HEK293 (cell line): ENCODE data around the gene MIEF2.

Experiments used
- CTCF ChIA-PET: fragments of 350-600 bp; formaldehyde crosslinking; extraction: SDS; loops from one replicate; lab custom pipeline; 2021; ENCODE audit warnings: antibody characterized with exemption; lab: Yijun Ruan, JAX
- POLR2A ChIA-PET: fragments of 300-600 bp; formaldehyde crosslinking; extraction: SDS; loops from one replicate; lab custom pipeline; 2020; ENCODE audit warnings: antibody characterized with exemption, inconsistent platforms; lab: Yijun Ruan, JAX
- H3K27ac ChIP-seq: fragments of 200-500 bp; sonication (Bioruptor generic); 2 replicates; pipeline ENCODE4 v1.5.1; 2014; ENCODE audit warnings: low read depth, low read length, control low read depth, inconsistent platforms; ENCODE audit errors: extremely low read depth
- H3K36me3 ChIP-seq, 2 experiments: fragments of 200-500 bp in 1 of 2; sonication (Bioruptor generic) in 1 of 2; 1 replicate in 1 of 2; 2 replicates in 1 of 2; pipeline ENCODE4 v1.5.1; 2014 to 2017; ENCODE audit warnings: inconsistent platforms in 2 of 2, low read length in 2 of 2; ENCODE audit not compliant: control insufficient read depth in 2 of 2, insufficient read depth in 1 of 2
- H3K4me1 ChIP-seq: fragments of 200-500 bp; sonication (Bioruptor generic); 2 replicates; pipeline ENCODE4 v1.5.1; 2014; ENCODE audit warnings: mild to moderate bottlenecking, low read length, inconsistent platforms; ENCODE audit not compliant: control insufficient read depth, insufficient read depth
- H3K4me3 ChIP-seq: 2 replicates; pipeline ENCODE4 v1.5.1; 2011; ENCODE audit warnings: low read depth, mild to moderate bottlenecking, control low read depth, low read length, moderate library complexity
- H3K9me3 ChIP-seq: fragments of 200-500 bp; sonication (Bioruptor generic); 2 replicates; pipeline ENCODE4 v1.5.1; 2014; ENCODE audit warnings: low read depth, low read length, inconsistent platforms; ENCODE audit not compliant: control insufficient read depth, insufficient read depth
- BCL6B ChIP-seq: fragments of 450-650 bp; formaldehyde crosslinking; IDR thresholded peaks from 2 replicates; pipeline ENCODE4 v1.5.1; 2017; ENCODE audit warnings: missing biosample characterization, missing genetic modification characterization
- KLF16 ChIP-seq: fragments of 450-650 bp; formaldehyde crosslinking; IDR thresholded peaks from 2 replicates; pipeline ENCODE4 v1.5.1; 2017; ENCODE audit warnings: missing biosample characterization, missing genetic modification characterization
- KLF17 ChIP-seq: fragments of 450-650 bp; formaldehyde crosslinking; IDR thresholded peaks from 2 replicates; pipeline ENCODE4 v1.5.1; 2016; ENCODE audit warnings: missing biosample characterization, missing genetic modification characterization
- SETDB1 ChIP-seq: IDR thresholded peaks from one replicate; pipeline ENCODE4 v1.6.1; 2017; ENCODE audit warnings: mild to moderate bottlenecking, low read length, moderate library complexity, mixed read lengths; ENCODE audit not compliant: insufficient read length
- TCF7L2 ChIP-seq: IDR thresholded peaks from 2 replicates; pipeline ENCODE4 v1.6.1; 2011; ENCODE audit warnings: low read depth, mild to moderate bottlenecking, inconsistent platforms, low read length, moderate library complexity, borderline replicate concordance
- YY1 ChIP-seq: fragments of 450-650 bp; formaldehyde crosslinking; IDR thresholded peaks from 2 replicates; pipeline ENCODE4 v1.5.1; 2018; ENCODE audit warnings: missing biosample characterization, missing genetic modification characterization
- ZFHX2 ChIP-seq: fragments of 450-650 bp; formaldehyde crosslinking; conservative IDR thresholded peaks from 2 replicates; pipeline ENCODE4 v1.5.1; 2016; ENCODE audit warnings: missing biosample characterization, missing genetic modification characterization
- ZFP37 ChIP-seq: fragments of 450-650 bp; formaldehyde crosslinking; IDR thresholded peaks from 2 replicates; pipeline ENCODE4 v1.5.1; 2016; ENCODE audit warnings: missing biosample characterization, missing genetic modification characterization
- ZNF140 ChIP-seq: fragments of 450-650 bp; formaldehyde crosslinking; IDR thresholded peaks from 2 replicates; pipeline ENCODE4 v1.5.1; 2016; ENCODE audit warnings: missing biosample characterization, missing genetic modification characterization
- ZNF157 ChIP-seq: fragments of 450-650 bp; formaldehyde crosslinking; IDR thresholded peaks from 2 replicates; pipeline ENCODE4 v1.5.1; 2016; ENCODE audit warnings: missing biosample characterization, missing genetic modification characterization
- ZNF202 ChIP-seq: fragments of 450-650 bp; formaldehyde crosslinking; IDR thresholded peaks from 2 replicates; pipeline ENCODE4 v1.5.1; 2016; ENCODE audit warnings: missing biosample characterization, missing genetic modification characterization, borderline replicate concordance
- ZNF24 ChIP-seq: fragments of 450-650 bp; formaldehyde crosslinking; IDR thresholded peaks from 2 replicates; pipeline ENCODE4 v1.5.1; 2016; ENCODE audit warnings: missing biosample characterization, missing genetic modification characterization
- ZNF335 ChIP-seq: fragments of 450-650 bp; formaldehyde crosslinking; conservative IDR thresholded peaks from 2 replicates; pipeline ENCODE4 v1.5.1; 2016; ENCODE audit warnings: missing biosample characterization, missing genetic modification characterization
- ZNF416 ChIP-seq: fragments of 450-650 bp; formaldehyde crosslinking; IDR thresholded peaks from 2 replicates; pipeline ENCODE4 v1.5.1; 2016; ENCODE audit warnings: missing biosample characterization, missing genetic modification characterization
- ZNF571 ChIP-seq: fragments of 450-650 bp; formaldehyde crosslinking; IDR thresholded peaks from 2 replicates; pipeline ENCODE4 v1.5.0; 2017; ENCODE audit warnings: missing biosample characterization, missing genetic modification characterization
- ZNF580 ChIP-seq: fragments of 450-650 bp; formaldehyde crosslinking; IDR thresholded peaks from 2 replicates; pipeline ENCODE4 v1.5.1; 2016; ENCODE audit warnings: missing biosample characterization, missing genetic modification characterization
- ZNF677 ChIP-seq: fragments of 450-650 bp; IDR thresholded peaks from 2 replicates; pipeline ENCODE4 v1.5.0; 2018; ENCODE audit warnings: missing biosample characterization, mild to moderate bottlenecking, missing genetic modification characterization, moderate library complexity
- TF ChIP-seq, protein P1 (sequence below): IDR thresholded peaks from 2 replicates; pipeline ENCODE4 v1.6.1; 2011; ENCODE audit warnings: mild to moderate bottlenecking, low read depth, low read length, borderline replicate concordance
- TF ChIP-seq, protein P2 (sequence below): fragments of 450-650 bp; formaldehyde crosslinking; IDR thresholded peaks from 2 replicates; pipeline ENCODE4 v1.5.1; 2016; ENCODE audit warnings: missing biosample characterization, missing genetic modification characterization, borderline replicate concordance

MIEF2 gene

DNA sequence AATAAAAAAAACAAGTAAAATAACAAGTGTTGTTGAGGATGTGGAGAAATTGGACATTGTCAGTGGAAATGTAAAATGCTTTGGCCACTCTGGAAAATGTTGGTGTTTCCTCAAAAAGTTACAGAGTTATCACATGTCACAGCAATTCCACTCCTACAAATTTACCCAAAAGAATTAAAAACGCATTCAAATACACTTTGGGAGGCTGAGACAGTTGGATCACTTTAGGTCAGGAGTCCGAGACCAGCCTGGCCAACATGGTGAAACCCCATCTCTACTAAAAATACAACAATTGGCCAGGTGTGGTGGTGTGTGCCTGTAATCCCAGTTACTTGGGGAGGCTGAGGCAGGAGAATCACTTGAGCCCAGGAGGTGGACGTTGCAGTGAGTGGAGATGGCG is 48.7 kb downstream of the MIEF2 start:
- H3K4me3 ChIP-seq = no peak overlapping the region
- no peak overlapping the region for H3K27ac ChIP-seq
- ChIA-PET CTCF (no interaction called here), POLR2A (no interaction called here)
- H3K9me3 ChIP-seq = no peaks in the 10 kb centered on the region
- peaks cover 73 to 92% of the 10 kb centered on the region in 2 experiments for H3K36me3 ChIP-seq
- TF ChIP-seq ZNF140 (tag by site-specific recombination) = peak; percentile 95
- TF ChIP-seq TCF7L2 = no peak
- no peak for TF ChIP-seq BCL6B (tag by site-specific recombination)
- peaks cover 12% of the 10 kb centered on the region for H3K4me1 ChIP-seq

DNA sequence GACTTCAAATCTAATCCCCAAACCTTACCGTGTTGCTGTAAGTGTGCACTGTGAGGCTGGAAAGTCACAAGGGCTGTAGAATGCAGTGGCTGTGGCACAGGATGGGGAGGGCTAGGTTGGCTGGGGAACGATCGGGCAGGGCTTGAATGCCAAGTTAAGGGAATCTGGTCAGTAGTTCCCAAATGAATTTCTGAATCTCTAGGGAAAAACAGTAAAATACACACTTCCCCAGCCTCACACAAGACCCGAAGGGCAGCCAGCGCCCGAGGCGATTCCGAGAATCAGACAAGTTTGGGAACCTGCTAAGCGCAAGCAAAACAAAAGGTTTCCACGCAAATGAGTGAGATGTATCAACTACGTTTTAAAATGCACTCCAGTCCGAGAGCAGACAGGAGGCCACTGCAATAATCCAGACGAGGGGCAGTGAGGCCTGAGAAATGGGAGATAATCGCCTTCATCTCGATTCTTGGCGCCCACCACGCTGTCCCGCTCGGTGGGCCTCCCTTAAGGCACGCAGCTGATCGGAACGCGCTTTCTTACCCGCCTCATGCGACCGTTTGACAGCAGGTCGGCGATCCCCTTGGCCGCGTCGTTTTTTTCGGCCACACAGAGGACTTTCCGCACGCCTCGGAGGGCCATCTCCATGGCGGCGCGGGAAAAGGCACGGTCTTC is 53.7 kb downstream of the MIEF2 start:
- Histone ChIP-seq H3K27ac (peak overlapping the region; percentile 93), H3K36me3 (peaks cover 30 to 72% of the 10 kb centered on the region in 2 experiments), H3K4me3 (peak overlapping the region; percentile 85), H3K9me3 (no peaks in the 10 kb centered on the region), H3K4me1 (peaks cover 21% of the 10 kb centered on the region)
- TF ChIP-seq ZFP37 (tag by site-specific recombination) (0 out of 2 replicates have a peak, but pooled peaks have one; percentile 48), ZNF202 (tag by site-specific recombination) (no peak), YY1 (tag by site-specific recombination) (peak; percentile 79)
- ChIA-PET CTCF (interaction anchor here (0.9 to 1.1 kb wide), 2 partner anchors 67 to 96 kb away, joined by 3 read pairs; no protein-coding TSS in a partner anchor), POLR2A (interaction anchor here (0.6 to 1.5 kb wide), 13 partner anchors 8 to 96 kb away, joined by 3 to 8 read pairs (median 3); partner anchors contain the start of genes MIEF2 and SHMT1)

DNA sequence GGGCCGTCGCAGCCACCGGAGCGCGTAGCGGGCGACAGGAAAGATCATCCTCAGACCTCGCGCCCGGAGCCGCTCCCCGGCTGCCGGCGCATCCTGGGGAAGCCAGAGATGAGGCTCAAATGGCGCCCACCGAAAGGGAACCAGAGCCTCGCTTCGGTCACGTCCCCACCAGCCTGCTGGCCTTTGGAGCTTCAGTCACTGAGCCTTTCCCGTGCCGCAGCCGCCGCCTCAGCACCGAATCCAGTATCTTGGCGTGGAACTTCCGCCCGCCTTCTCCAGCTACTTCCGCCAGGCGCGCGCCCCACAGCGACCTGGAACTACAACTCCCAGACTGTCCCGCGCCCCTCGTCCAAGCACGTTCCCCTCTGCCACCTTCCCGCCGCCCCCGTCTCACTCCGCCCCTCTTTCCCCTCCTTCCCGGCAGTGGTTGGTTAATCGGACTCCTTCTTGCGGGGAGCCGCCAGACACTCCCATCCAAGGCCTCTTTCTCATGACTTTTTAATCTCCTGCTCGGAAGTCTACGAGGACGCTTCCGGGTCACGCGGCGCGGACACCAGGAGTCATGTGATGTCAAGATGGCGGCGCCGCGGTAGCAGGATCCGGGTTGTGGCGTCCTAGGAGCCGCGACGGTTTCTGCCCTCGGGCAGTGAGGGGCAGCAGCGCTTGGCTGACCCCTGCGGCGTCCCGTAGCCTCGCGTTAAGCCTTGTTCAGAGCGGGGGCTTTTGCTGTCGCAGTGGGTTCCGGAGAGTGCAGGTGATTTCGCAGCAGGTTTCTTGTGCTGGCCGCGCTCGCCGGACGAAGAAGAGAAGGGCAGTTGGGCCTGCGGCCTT is 54.5 kb downstream of the MIEF2 start, which contains the start of the genes SMCR8 and TOP3A:
Gene SMCR8 (plus strand): TSS at position 563 of the 831 bp plus-strand sequence. CDS start 497 bp downstream, outside the sequence.
Gene TOP3A (minus strand): TSS at position 264 of the 831 bp plus-strand sequence. CDS start 216 bp downstream, at position 48.
- Histone ChIP-seq H3K4me1 (peaks cover 21% of the 10 kb centered on the region), H3K4me3 (peak within 1 kb of the TSS; percentile 85), H3K27ac (peak within 1 kb of the TSS; percentile 93), H3K36me3 (peaks cover 24 to 74% of the 10 kb centered on the region in 2 experiments), H3K9me3 (no peaks in the 10 kb centered on the region)
- ChIA-PET POLR2A (interaction anchor here (0.5 to 1.5 kb wide), 14 partner anchors 8 to 97 kb away, joined by 3 to 8 read pairs (median 3); partner anchors contain the start of genes MIEF2 and SHMT1), CTCF (interaction anchor here (0.9 to 1.1 kb wide), 3 partner anchors 48 to 666 kb away, joined by 3 read pairs; no protein-coding TSS in a partner anchor)
- TF ChIP-seq, protein P1, sequence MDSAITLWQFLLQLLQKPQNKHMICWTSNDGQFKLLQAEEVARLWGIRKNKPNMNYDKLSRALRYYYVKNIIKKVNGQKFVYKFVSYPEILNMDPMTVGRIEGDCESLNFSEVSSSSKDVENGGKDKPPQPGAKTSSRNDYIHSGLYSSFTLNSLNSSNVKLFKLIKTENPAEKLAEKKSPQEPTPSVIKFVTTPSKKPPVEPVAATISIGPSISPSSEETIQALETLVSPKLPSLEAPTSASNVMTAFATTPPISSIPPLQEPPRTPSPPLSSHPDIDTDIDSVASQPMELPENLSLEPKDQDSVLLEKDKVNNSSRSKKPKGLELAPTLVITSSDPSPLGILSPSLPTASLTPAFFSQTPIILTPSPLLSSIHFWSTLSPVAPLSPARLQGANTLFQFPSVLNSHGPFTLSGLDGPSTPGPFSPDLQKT = peak; percentile 53; the same call in 1 of the 2 replicates
- TF ChIP-seq ZNF157 (no peak), TCF7L2 (no peak), SETDB1 (no peak), ZNF335 (tag by site-specific recombination) (peak; percentile 85), ZNF580 (peak; percentile 99), ZNF416 (tag by site-specific recombination) (no peak), ZNF677 (tag by site-specific recombination) (no peak), ZNF571 (tag by site-specific recombination) (no peak), ZNF24 (tag by site-specific recombination) (peak; percentile 87), KLF16 (tag by site-specific recombination) (peak; percentile 65), ZFHX2 (peak; percentile 74), KLF17 (tag by site-specific recombination) (peak; percentile 60)
- TF ChIP-seq, protein P2, sequence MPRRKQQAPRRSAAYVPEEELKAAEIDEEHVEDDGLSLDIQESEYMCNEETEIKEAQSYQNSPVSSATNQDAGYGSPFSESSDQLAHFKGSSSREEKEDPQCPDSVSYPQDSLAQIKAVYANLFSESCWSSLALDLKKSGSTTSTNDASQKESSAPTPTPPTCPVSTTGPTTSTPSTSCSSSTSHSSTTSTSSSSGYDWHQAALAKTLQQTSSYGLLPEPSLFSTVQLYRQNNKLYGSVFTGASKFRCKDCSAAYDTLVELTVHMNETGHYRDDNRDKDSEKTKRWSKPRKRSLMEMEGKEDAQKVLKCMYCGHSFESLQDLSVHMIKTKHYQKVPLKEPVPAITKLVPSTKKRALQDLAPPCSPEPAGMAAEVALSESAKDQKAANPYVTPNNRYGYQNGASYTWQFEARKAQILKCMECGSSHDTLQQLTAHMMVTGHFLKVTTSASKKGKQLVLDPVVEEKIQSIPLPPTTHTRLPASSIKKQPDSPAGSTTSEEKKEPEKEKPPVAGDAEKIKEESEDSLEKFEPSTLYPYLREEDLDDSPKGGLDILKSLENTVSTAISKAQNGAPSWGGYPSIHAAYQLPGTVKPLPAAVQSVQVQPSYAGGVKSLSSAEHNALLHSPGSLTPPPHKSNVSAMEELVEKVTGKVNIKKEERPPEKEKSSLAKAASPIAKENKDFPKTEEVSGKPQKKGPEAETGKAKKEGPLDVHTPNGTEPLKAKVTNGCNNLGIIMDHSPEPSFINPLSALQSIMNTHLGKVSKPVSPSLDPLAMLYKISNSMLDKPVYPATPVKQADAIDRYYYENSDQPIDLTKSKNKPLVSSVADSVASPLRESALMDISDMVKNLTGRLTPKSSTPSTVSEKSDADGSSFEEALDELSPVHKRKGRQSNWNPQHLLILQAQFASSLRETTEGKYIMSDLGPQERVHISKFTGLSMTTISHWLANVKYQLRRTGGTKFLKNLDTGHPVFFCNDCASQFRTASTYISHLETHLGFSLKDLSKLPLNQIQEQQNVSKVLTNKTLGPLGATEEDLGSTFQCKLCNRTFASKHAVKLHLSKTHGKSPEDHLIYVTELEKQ (tag by site-specific recombination) = no peak
